ENCODE data around the gene SHOX.
"Not testable (repeated sequence)": the region's sequence is repeated elsewhere in the genome, so short reads cannot be mapped to it uniquely, and the experiment has no call there.

Gene SHOX

DNA sequence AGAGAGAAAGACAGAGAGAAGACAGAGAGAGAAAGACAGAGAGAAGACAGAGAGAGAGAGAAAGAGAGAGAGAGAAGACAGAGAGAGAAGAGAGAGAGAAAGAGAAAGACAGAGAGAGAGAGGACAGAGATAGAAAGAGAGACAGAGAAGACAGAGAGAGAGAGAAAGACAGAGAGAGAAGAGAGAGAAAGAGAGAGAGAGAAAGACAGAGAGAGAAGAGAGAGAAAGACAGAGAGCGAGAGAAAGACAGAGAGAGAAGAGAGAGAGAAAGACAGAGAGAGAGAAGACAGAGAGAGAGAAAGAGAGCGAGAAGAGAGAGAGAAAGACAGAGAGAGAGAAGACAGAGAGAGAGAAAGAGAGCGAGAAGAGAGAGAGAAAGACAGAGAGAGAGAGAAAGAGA is 7.8 kb upstream of the SHOX start:
- DNase-seq: not testable (repeated sequence)

DNA sequence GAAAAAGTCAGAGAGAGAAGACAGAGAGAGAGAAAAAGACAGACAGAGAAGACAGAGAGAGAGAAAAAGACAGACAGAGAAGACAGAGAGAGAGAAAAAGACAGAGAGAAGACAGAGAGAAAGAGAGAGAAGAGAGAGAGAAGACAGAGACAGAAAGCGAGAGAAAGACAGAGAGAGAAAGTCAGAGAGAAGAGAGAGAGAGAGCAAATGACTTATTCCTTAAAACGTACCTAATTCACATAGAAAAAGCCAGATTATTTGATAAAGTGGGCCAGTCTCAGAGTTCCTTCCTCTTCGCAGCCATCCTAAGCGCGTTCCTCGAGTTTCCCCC is 7.4 kb upstream of the SHOX start:
- no peak for DNase-seq

DNA sequence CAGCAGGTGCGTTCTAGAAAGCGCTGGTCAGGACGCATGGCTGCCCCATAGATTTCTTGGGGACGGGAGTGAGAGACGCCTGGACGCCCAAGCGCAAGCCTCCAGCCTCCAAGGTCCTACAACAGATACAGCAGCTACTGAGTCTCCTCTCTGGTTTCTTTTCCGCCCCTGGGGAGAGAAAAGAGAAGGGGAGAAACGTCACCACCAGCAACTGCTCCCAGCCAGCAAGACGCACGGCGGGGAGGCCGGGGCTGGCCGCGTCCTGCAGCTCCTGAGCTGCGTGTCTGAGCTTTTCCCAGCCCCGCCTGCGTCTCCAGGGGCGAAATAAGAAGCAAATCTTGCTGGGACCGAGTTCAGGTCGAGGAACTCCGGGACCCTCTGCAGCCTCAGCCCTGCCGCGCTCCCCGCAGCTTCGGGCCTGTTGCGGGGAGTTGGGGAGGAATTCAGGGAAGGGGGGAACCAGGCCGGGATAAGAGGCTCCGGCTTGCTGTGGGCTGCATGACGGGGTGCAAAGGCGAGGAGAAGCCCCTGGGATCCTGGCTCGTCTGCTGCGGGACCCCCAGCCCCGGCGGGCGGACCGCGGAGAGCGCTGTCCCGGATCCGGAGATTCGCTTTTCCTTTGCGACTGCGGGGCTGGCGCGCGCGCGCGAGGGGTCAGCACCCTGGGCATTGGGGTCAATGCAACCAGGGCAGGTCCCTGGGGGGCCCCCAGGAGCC is 6.8 kb upstream of the SHOX start:
- DNase-seq: no peak

DNA sequence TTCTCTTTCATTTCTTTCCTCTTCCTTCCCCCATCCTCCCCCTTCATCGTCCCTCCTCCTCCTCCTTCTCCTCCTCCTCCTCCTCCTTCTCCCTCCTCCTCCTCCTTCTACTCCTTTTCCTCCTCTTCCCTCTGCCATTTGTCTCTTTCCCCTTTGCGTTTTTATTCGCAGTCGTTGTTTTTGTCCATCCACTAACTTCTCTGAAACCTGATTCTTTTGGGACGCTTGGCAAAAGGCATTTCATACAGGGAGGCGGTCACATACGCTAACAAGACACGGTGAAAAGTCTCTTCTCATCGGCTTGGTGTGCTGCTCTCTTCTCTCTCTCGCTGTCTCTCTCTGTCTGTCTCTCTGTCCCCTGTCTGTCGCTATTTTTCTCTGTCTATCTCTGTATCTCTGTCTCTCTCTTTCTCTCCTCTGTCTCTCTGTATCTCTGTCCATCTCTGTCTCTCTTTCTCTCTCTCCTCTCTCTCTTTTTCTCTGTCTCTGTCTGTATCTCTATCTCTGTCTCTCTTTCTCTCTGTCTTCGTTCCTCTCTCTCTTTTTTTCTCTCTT is 5.4 kb upstream of the SHOX start:
- no peak for DNase-seq

DNA sequence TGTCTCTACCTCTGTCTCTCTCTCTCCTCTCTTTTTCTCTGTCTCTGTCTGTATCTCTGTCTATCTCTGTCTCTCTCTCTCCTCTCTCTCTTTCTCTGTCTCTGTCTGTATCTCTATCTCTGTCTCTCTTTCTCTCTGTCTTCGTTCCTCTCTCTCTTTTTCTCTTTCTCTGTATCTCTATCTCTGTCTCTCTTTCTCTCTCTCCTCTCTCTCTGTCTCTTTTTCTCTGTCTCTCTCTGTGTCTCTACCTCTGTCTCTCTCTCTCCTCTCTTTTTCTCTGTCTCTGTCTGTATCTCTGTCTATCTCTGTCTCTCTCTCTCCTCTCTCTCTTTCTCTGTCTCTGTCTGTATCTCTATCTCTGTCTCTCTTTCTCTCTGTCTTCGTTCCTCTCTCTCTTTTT is 4.5 kb upstream of the SHOX start:
- not testable (repeated sequence) for DNase-seq

DNA sequence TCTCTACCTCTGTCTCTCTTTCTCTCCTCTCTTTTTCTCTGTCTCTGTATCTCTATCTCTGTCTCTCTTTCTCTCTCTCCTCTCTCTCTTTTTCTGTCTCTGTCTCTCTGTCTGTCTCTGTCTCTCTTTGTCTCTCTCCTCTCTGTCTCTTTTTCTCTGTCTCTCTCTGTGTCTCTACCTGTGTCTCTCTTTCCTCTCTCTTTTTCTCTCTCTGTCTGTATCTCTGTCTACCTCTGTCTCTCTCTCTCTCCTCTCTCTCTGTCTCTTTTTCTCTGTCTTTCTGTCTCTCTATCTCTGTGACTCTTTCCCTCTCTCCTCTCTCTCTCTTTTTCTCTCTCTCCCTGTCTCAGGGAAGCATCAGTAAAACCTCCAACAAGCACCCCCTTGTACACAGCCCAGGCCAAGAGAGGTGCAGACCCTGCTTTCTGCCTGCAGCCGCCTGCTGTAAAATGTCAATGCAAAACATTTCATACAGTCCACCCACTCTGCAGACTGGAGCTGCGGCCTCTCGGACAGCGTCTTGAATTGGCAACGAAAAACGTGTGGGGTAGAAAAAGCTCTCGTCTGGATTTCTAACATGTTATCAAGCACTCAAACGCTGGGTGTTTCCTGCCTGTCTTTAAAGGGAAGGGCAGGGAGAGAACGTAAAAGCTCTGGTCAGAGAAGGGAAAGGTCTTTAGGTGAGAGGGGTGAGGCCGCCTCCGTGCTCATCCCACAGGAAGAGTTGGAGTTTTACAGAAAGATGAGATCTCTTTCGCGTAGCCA is 3.7 kb upstream of the SHOX start:
- no peak for DNase-seq

DNA sequence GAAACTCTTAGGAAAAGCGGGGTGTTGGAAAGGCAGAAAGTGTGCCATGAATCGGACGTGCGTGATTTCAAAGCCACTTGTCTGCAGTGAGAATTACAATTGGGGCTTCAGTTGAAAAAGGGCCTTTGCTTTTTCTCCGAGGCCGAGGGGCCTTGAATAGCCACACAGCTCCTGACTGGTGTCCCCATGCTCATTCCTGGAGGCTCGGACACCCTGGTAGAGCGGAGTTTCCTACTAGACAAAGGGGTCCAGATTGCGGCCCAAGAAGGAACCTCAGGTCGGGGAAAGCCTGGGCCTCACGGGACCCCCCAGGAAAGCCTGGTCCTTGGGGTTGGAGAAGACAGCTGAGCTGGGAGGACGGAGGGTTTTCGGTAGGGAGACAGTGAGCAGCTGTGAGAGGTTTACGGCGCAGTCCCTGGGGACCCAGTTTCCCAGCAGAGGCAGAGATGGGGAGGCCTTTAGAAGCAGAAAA is 3.0 kb upstream of the SHOX start:
- DNase-seq: no peak

DNA sequence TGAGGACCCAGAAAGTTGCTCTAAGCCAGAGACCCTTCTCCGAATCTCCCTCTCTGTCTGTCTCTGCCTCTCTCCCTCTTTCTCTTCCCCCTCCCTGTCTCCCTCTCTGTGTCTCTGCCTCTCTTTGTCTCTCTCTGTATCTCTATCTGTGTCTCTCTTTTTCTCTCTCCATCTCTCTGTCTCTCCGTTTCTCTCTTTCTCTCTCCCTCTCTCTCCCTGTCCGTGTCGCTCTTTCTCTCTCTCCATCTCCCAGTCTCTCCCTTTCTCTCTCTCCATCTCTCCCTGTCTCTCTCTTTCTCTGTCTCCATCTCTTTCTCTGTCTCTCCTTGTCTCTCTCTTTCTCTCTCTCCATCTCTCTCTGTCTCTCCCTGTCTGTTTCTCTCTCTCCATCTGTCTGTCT is 2.6 kb upstream of the SHOX start:
- no peak for DNase-seq

DNA sequence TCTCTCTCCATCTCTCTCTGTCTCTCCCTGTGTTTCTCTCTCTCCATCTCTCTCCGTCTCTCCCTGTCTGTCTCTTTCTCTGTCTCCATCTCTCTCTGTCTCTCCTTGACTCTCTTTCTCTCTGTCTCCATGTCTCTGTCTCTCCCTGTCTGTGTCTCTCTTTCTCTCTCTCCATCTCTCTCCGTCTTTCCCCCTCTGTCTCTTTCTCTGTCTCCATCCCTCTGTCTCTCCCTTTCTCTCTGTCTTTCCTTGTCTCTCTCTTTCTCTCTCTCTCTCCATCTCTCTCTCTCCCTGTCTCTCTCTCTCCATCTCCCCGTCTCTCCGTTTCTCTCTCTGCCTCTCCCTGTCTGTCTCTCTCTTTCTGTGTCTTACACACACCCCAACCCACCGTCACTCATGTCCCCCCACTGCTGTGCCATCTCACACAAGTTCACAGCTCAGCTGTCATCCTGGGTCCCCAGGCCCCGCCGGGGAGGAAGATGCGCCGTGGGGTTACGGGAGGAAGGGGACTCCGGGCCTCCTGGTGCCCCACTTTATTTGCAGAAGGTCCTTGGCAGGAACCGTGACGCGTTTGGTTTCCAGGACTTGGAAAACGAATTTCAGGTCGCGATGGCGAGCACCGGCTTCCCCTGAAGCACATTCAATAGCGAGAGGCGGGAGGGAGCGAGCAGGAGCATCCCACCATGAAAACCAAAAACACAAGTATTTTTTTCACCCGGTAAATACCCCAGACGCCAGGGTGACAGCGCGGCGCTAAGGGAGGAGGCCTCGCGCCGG is 1.2 kb upstream of the SHOX start:
- no peak for DNase-seq

DNA sequence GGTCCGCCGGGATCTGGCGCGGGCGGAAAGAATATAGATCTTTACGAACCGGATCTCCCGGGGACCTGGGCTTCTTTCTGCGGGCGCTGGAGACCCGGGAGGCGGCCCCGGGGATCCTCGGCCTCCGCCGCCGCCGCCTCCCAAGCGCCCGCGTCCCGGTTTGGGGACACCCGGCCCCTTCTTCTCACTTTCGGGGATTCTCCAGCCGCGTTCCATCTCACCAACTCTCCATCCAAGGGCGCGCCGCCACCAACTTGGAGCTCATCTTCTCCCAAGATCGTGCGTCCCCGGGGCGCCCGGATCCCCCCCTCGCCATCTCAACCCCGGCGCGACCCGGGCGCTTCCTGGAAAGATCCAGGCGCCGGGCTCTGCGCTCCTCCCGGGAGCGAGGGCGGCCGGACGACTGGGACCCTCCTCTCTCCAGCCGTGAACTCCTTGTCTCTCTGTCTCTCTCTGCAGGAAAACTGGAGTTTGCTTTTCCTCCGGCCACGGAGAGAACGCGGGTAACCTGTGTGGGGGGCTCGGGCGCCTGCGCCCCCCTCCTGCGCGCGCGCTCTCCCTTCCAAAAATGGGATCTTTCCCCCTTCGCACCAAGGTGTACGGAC is 482 bp upstream of the SHOX start:
- DNase-seq: no peak

DNA sequence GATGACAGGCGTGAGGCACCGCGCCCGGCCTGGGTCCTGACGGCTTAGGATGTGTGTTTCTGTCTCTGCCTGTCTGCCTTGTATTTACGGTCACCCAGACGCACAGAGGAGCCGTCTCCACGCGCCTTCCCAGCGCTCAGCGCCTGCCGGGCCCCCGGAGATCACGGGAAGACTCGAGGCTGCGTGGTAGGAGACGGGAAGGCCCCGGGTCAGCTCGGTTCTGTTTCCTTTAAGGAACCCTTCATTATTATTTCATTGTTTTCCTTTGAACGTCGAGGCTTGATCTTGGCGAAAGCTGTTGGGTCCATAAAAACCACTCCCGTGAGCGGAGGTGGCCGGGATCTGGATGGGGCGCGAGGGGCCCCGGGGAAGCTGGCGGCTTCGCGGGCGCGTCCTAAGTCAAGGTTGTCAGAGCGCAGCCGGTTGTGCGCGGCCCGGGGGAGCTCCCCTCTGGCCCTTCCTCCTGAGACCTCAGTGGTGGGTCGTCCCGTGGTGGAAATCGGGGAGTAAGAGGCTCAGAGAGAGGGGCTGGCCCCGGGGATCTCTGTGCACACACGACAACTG is 1.3 kb downstream of the SHOX start:
- DNase-seq: no peak

DNA sequence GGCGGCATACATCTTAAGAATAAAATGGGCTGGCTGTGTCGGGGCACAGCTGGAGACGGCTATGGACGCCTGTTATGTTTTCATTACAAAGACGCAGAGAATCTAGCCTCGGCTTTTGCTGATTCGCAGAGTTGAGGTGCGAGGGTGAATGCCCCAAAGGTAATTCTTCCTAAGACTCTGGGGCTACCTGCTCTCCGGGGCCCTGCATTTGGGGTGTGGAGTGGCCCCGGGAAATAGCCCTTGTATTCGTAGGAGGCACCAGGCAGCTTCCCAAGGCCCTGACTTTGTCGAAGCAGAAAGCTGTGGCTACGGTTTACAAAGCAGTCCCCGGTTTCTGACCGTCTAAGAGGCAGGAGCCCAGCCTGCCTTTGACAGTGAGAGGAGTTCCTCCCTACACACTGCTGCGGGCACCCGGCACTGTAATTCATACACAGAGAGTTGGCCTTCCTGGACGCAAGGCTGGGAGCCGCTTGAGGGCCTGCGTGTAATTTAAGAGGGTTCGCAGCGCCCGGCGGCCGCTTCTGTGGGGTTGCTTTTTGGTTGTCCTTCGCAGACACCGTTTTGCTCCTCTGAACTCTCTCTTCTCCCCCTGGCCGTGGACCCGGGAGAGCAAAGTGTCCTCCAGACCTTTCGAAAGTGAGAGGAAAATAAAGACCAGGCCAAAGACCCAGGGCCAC is 1.9 kb downstream of the SHOX start:
- no peak for DNase-seq

DNA sequence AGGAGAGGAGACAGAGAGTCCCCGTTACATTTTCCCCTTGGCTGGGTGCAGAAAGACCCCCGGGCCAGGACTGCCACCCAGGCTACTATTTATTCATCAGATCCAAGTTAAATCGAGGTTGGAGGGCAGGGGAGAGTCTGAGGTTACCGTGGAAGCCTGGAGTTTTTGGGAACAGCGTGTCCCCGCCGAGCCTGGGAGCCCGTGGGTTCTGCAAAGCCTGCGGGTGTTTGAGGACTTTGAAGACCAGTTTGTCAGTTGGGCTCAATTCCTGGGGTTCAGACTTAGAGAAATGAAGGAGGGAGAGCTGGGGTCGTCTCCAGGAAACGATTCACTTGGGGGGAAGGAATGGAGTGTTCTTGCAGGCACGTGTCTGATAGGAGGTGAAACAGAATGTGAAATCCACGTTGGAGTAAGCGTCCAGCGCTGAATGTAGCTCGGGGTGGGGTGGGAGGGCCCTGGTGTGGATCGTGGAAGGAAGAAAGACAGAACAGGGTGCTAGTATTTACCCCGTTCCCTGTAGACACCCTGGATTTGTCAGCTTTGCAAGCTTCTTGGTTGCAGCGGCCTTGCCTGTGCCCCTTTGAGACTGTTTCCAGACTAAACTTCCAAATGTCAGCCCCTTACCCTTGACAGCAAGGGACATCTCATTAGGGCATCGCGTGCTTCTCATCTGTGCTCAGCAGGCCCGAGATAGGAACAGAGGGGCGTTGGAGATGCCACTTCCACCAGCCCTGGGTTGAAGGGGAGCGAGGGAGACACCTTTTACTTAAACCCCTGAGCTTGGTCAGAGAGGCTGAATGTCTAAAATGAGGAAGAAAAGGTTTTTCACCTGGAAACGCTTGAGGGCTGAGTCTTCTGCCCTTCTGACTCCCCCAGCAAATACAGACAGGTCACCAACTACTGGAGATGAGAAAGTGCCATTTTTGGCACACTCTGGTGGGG is 2.7 kb downstream of the SHOX start:
- no peak for DNase-seq

DNA sequence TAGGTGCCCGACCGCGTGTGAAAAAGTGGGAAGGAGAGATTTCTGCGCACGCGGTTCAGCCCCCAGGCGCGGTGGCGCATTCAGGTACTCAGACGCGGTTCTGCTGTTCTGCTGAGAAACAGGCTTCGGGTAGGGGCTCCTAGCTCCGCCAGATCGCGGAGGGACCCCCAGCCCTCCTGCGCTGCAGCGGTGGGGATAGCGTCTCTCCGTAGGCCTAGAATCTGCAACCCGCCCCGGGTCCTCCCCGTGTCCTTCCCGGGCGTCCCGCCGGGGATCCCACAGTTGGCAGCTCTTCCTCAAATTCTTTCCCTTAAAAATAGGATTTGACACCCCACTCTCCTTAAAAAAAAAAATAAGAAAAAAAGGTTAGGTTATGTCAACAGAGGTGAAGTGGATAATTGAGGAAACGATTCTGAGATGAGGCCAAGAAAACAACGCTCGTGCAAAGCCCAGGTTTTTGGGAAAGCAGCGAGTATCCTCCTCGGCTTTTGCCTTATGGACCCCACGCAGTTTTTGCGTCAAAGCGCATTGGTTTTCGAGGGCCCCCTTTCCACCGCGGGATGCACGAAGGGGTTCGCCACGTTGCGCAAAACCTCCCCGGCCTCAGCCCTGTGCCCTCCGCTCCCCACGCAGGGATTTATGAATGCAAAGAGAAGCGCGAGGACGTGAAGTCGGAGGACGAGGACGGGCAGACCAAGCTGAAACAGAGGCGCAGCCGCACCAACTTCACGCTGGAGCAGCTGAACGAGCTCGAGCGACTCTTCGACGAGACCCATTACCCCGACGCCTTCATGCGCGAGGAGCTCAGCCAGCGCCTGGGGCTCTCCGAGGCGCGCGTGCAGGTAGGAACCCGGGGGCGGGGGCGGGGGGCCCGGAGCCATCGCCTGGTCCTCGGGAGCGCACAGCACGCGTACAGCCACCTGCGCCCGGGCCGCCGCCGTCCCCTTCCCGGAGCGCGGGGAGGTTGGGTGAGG is 3.7 kb downstream of the SHOX start:
- DNase-seq: no peak

DNA sequence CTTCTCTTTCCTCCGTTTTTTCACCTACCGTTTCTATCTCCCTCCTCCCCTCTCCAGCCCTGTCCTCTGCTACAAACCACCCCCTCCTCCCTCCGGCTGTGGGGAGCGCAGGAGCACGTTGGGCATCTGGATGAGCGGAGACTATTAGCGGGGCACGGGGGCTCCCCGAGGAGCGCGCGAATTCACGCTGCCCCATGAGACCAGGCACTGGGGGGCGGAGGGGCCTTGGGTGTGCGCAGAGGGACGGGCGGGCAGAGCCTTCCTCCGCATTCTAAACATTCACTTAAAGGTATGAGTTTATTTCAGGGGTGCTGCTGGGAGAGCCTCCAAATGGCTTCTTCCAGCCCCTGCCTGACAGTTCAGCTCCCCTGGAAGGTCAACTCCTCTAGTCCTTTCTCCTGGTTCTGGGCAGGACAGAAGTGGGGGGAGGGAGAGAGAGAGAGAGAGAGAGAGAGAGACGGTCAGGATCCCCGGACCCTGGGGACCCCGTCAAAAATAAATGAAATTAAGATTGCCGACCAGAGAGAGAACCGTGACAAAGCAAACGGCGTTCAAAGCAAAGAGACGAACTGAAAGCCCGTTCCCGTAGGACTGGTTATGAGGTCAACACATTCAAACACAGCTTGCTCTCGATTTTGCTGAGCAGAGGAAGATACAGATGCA is 5.0 kb downstream of the SHOX start:
- DNase-seq: no peak

DNA sequence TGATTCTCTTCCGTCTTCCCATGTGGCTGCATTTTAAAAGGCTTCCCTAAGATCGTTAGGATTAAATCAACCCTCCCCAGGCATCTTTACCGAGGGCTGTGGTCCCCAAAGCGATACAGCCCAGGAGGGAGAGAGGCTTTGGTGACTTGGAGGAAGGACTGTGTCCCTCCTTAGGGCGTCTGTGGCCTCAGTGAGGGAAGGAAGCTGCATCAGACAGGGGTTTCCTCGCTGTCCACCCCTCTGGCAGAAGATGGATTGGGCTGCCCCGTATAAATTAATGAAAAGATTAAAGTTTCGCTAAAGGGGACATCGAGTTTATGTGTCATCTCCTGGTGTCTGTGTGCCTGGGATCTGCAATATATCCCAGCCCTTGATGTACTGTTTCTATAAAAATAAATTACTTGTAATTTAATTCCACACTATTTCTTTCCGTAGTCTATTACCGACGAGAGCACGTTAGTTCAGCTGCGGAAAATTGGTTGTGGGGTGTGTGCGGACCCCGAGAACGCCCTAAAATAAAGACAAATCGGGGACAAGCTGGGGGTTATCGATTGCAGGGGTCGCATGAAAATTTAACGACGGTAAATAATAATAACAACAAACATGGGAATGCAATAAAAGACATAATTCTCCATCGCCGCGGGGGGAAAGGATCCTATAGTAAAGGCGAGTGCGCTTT is 6.5 kb downstream of the SHOX start:
- no peak for DNase-seq

DNA sequence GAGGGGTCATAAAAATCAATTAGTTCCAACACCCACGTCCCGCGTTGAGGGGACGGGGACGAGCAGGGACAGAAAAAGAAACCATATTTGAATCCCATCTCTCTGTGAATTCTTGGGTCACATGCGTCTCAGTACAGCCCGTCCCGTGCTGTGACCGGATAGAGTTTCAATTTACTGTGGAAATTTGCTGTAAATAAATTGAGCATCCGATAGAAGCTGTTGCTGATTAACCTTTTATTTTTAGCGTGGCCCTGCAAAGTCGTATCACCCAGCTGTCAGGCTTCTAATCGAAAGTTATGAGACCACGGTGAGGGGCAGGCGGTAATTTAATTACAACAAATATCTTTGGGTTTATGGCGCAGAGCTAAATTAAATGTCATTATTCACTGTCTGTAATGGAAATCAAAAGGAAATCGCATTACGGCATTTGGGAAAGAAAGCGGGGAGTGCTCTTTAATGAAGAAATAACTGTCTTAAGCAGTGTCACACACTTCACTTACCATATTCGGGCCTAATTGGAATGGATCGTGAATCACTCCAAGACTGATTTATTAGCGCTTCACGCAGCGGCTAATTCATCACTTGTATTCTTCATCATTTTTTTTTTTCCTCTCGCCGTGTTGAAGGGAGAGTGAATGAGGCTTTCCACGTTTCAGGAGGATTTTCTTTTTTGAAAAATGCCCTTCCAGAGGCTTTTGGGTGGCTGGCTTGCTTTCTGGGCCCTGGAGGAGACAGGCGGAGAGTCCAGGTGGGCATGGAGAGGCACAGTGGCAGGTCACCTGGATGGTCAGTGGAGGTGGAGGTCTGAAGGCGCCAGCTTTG is 7.3 kb downstream of the SHOX start:
- no peak for DNase-seq
